ENCODE results near the gene PHETA2. TPM values are rescaled to one million over a fixed set of nuclear protein-coding genes. Genes with fewer than 3 reads are reported as not detected.

PHETA2 gene
- total and polyA plus RNA-seq, 2 of the 4 experiments (the other 2 are of a cell fraction) = 6.5 to 10.0 TPM

GRCh38 chr22:42116848-42117424, 42.9 kb downstream of the PHETA2 start:
- Histone ChIP-seq H3K14ac (replicated peaks; ENCODE audit: low read depth, low read length) (no peak overlapping the region), H4K20me1 (ENCODE audit: insufficient read depth, low read length) (no peaks in the 10 kb centered on the region), H3K4me2 (ENCODE audit: low read depth, low read length) (no peak overlapping the region), H2BK120ac (ENCODE audit: low read depth, low read length) (no peak overlapping the region), H3K9ac (ENCODE audit: low read depth, low read length) (no peak overlapping the region), H2BK15ac (ENCODE audit: low read depth, low read length) (no peak overlapping the region), H3K4ac (ENCODE audit: low read depth, low read length) (no peak overlapping the region), H3K27me3 (ENCODE audit: control insufficient read depth, insufficient read depth, low read length) (no peaks in the 10 kb centered on the region), H2AK9ac (replicated peaks; ENCODE audit: low read depth, low read length, poor library complexity) (no peak overlapping the region), H4K8ac (ENCODE audit: low read depth in 2 of 2, low read length in 2 of 2) (no peak overlapping the region), H3K36me3 (ENCODE audit: control insufficient read depth, insufficient read depth, low read length) (no peaks in the 10 kb centered on the region), H2BK20ac (ENCODE audit: low read depth, low read length) (no peak overlapping the region), H3K9me1 (ENCODE audit: insufficient read depth, low read length) (no peaks in the 10 kb centered on the region), H2AFZ (replicated peaks; ENCODE audit: low read length, poor library complexity) (no peak overlapping the region), H3K9me3 (ENCODE audit: control insufficient read depth, insufficient read depth, low read length) (peaks cover 13% of the 10 kb centered on the region), H4K5ac (ENCODE audit: low read depth, low read length) (no peak overlapping the region), H2AK5ac (ENCODE audit: low read depth, low read length) (no peak overlapping the region), H2BK5ac (ENCODE audit: low read depth, low read length, poor library complexity, severe bottlenecking) (no peak overlapping the region), H3K4me1 (ENCODE audit: control insufficient read depth, insufficient read depth, low read length) (peaks cover 2% of the 10 kb centered on the region; the same call in 1 of the 2 replicates), H3K56ac (ENCODE audit: extremely low read depth, insufficient read depth, low read length) (no peak overlapping the region), H3K23ac (ENCODE audit: low read depth, low read length) (no peak overlapping the region), H3K27ac (ENCODE audit: insufficient read depth, low read length) (no peak overlapping the region), H3K4me3 (ENCODE audit: insufficient read depth, low read depth, low read length) (no peak overlapping the region), H3K79me1 (ENCODE audit: low read depth in 1 of 2, low read length in 2 of 2) (no peaks in the 10 kb centered on the region), H4K91ac (ENCODE audit: insufficient read depth, low read depth, low read length) (no peak overlapping the region), H3K18ac (ENCODE audit: low read depth, low read length) (no peak overlapping the region)
- DNase-seq (peak; percentile 4), ATAC-seq (ENCODE audit: low read depth) (peak; percentile 42)
- 40% methylated on average over 2 of the region's 4 CpGs; no CpG with 5 or more reads in 1 of the 2 experiments for WGBS, 2 experiments (ENCODE audit: extremely low coverage in 2 of 2, insufficient read length in 1 of 2)
- in situ Hi-C loops (cut with MboI; ENCODE audit: low sequenced_read_pairs) (no loop called here), intact Hi-C loops (cut with micrococcal nuclease) (no loop called here), dilution Hi-C loops (cut with HindIII; ENCODE audit: low sequenced_read_pairs, unreplicated experiment) (no loop called here)
- TF ChIP-seq ELK1 (IDR thresholded peaks at IDR 0.05; ENCODE audit: borderline replicate concordance, low read depth, low read length) (no peak), NFE2L2 (IDR thresholded peaks at IDR 0.05; ENCODE audit: low read depth, low read length) (no peak), BHLHE40 (IDR thresholded peaks at IDR 0.05; ENCODE audit: low read depth, low read length) (no peak), RAD21 (IDR thresholded peaks at IDR 0.05; ENCODE audit: low read length) (no peak), MAFK (IDR thresholded peaks at IDR 0.05; ENCODE audit: low read depth, low read length) (no peak), CHD1 (IDR thresholded peaks at IDR 0.05; ENCODE audit: low read depth, low read length) (no peak), CEBPB (IDR thresholded peaks at IDR 0.05; ENCODE audit: low read depth, low read length) (no peak), POLR2A (IDR thresholded peaks at IDR 0.05; ENCODE audit: low read depth, low read length) (no peak)
- TF ChIP-seq, protein P1, sequence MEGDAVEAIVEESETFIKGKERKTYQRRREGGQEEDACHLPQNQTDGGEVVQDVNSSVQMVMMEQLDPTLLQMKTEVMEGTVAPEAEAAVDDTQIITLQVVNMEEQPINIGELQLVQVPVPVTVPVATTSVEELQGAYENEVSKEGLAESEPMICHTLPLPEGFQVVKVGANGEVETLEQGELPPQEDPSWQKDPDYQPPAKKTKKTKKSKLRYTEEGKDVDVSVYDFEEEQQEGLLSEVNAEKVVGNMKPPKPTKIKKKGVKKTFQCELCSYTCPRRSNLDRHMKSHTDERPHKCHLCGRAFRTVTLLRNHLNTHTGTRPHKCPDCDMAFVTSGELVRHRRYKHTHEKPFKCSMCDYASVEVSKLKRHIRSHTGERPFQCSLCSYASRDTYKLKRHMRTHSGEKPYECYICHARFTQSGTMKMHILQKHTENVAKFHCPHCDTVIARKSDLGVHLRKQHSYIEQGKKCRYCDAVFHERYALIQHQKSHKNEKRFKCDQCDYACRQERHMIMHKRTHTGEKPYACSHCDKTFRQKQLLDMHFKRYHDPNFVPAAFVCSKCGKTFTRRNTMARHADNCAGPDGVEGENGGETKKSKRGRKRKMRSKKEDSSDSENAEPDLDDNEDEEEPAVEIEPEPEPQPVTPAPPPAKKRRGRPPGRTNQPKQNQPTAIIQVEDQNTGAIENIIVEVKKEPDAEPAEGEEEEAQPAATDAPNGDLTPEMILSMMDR (conservative IDR thresholded peaks at IDR 0.05; ENCODE audit: low read depth, low read length) = no peak
- TF ChIP-seq, protein P2, sequence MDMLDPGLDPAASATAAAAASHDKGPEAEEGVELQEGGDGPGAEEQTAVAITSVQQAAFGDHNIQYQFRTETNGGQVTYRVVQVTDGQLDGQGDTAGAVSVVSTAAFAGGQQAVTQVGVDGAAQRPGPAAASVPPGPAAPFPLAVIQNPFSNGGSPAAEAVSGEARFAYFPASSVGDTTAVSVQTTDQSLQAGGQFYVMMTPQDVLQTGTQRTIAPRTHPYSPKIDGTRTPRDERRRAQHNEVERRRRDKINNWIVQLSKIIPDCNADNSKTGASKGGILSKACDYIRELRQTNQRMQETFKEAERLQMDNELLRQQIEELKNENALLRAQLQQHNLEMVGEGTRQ (IDR thresholded peaks at IDR 0.05; ENCODE audit: low read depth, low read length) = no peak
- POLR2A ChIA-PET (ENCODE audit: unreplicated experiment) = no interaction called here
- no TSS peak for BruUV-seq (replicated peaks)
- CTCF ChIA-PET = interaction anchor here (1.5 kb wide), 1 partner anchor 13 kb away, joined by 4 read pairs; no protein-coding TSS in a partner anchor

All from IMR-90 (cell line).